GM12875 (cell line): ENCODE measurements around the gene YTHDF2.
"Not testable (repeated sequence)": the region's sequence is repeated elsewhere in the genome, so short reads cannot be mapped to it uniquely, and the experiment has no call there.

ENCODE experiments used
- H3K4me3 ChIP-seq: one replicate; pipeline ENCODE4 v1.5.1; 2011; ENCODE audit warnings: low read depth, low read length, control low read depth
- TF ChIP-seq, protein P1 (sequence below): IDR thresholded peaks from 2 replicates; pipeline ENCODE4 v1.5.1; 2011; ENCODE audit warnings: low read depth, mild to moderate bottlenecking, control low read depth, inconsistent platforms, low read length, moderate library complexity, borderline replicate concordance; ENCODE audit not compliant: insufficient read depth

Gene YTHDF2

DNA sequence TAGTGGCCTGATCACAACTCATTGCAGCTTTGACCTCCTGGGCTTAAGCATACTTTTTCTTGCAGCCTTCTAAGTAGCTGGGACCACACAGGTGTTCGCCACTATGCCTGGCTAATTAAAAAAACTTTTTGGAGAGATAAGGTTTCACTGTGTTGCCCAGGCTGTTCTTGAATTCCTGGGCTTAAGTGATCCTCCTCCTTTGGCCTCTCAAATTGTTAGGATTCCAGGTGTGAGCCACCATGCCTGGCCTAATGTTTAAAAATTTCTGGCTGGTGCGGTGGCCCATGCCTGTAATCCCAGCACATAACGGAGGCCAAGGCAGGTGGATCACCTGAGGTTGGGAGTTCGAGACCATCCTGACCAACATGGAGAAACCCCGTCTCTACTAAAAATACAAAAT, 24.4 kb downstream of the YTHDF2 start:
- H3K4me3 ChIP-seq, result no peak overlapping the region
- TF ChIP-seq, protein P1, sequence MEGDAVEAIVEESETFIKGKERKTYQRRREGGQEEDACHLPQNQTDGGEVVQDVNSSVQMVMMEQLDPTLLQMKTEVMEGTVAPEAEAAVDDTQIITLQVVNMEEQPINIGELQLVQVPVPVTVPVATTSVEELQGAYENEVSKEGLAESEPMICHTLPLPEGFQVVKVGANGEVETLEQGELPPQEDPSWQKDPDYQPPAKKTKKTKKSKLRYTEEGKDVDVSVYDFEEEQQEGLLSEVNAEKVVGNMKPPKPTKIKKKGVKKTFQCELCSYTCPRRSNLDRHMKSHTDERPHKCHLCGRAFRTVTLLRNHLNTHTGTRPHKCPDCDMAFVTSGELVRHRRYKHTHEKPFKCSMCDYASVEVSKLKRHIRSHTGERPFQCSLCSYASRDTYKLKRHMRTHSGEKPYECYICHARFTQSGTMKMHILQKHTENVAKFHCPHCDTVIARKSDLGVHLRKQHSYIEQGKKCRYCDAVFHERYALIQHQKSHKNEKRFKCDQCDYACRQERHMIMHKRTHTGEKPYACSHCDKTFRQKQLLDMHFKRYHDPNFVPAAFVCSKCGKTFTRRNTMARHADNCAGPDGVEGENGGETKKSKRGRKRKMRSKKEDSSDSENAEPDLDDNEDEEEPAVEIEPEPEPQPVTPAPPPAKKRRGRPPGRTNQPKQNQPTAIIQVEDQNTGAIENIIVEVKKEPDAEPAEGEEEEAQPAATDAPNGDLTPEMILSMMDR, result no peak

DNA sequence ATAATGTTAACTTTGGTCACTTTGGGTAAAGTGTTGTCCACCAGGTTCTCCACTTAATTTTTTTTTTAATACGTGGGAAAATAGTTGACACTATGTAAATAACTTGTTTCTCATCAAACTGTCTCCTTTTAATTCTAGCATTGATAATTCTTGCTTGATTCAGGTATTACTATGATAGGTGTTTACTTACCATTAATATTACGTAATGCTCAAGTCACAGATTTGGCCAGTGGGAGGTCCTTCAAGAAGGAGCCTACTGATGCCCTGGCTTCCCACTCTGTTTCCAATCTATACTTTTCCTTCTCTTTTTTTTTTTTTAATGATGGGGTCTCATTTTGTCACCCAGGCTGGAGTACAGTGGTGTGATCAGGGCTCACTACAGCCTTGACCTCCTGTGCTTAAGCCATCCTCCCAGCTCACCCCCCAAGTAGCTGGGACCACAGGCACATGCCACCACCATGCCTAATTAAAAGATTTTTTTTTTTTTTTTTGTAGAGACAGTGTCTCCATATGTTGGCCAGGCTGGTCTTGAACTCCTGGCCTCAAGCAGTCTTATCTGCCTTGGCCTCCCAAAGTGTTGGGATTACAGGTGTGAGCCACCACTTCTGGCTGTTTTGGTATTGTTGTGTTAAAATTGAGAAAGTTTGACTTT, 29.9 kb downstream of the YTHDF2 start:
- no peak overlapping the region for H3K4me3 ChIP-seq
- TF ChIP-seq, protein P1, result no peak

DNA sequence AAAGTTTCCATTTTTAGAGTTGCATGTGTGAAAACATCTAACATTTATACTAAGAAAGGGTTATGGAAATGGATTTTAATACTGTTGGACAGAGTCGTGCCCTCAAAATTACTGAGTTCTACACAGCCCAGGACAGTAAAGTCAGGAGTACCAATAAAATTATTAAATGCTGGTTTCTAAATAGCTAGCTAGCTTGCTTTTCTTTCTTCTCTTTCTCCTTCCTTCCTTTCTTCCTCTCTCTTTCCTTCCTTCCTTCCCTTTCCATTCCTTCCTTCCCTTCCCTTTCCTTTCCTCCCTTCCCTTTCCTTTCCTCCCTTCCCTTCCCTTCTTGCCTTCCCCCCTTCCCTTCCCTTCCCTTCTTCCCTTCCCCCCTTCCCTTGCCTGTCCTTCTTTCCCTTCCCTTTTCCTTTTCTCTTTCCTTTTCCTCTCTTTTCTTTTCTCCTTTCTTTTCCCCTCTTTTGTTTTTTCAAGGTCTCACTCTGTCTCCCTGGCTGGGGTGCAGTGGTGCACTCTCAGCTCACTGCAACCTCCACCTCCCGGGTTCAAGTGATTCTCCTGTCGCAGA, 33.9 kb downstream of the YTHDF2 start:
- no peak overlapping the region for H3K4me3 ChIP-seq
- TF ChIP-seq, protein P1, result no peak

DNA sequence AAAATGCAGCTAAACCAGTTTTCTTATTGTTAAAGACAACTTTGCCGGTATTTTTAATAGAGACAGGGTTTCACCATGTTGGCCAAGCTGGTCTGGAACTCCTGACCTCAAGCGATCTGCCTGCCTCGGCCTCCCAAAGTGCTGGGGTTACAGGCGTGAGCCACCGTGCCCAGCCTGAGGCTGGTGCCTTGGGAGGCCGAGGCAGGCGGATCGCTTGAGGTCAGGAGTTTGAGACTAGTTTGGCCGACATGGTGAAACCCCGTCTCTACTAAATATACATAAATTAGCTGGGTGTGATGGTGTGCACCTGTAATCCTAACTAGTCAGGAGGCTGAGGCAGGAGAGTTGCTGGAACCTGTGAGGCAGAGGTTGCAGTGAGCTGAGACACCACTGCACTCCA, 35.2 kb downstream of the YTHDF2 start:
- not testable (repeated sequence) for H3K4me3 ChIP-seq

DNA sequence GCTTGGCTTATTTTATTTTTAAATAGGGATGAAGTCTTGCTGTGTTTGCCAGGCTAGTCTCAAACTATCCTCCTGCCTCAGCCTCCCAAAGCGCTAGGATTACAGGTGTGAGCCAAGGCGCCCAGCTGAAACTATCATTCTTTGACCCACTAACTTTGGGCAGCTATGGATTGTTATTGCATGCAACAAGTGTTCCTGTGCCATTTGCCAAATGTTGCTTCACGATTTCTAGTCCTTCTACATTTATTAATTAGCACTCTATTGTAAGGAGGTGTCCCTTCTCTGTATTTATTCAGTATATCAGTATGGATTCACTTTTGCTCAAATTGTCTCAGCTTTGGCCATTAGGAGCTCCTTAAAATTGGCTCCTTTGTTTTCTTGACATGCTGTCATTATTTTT, 36.4 kb downstream of the YTHDF2 start:
- no peak overlapping the region for H3K4me3 ChIP-seq
- TF ChIP-seq, protein P1, result no peak

DNA sequence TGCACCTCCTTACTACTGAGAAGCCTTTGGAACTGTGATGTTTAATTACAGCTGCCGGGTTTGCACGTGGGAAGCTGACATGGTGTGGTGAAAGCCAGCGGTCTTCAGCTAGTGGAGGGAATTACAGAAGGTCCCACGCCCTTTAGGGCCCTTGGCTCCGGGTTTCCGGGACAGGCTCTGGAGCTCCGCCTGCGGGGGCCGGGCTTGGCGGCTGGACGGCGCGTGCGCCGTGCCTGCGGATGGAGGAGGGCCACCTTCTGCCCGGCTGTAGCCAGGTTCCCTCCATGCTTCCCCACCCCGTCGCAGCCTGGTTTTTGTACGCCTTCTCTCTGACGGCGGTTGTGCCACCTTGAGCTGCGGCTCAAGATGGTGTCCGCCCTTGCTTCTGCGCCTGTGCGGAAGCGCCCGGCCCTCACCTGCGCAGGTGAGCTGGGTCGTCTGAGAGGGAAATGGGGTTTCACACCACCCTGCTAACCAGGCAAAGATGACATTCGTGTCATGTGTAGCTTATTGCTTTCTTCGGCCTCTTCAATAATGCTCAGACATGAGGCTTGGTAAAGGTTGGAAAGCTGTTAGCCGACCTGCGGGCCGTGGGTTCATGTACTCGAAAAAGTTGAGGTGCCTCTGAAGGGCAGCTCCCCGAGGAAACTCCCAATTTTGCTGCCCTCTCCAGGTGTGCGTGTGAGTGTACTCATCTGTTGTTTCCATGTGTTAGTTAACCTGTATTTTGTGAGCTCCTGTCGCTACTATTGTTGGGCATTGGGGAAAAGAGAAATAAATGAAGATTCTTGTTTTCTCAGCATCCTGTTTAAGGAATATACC, 38.6 kb downstream of the YTHDF2 start:
- H3K4me3 ChIP-seq, result no peak overlapping the region
- TF ChIP-seq, protein P1, result no peak

DNA sequence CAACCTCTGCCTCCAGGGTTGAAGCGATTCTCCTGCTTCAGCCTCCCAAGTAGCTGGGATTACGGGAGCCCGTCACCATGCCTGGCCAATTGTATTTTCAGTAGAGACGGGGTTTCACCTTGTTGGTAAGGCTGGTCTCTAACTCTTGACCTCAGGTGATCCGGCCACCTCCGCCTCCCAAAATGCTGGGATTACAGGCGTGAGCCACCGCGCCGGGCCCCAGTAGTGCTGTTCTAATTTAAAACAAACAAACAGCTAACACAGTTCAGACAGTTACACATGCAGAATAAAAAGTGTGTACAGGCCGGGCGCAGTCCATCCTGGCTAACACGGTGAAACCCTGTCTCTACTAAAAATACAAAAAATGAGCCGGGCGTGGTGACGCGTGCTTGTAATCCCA, 39.6 kb downstream of the YTHDF2 start:
- no peak overlapping the region for H3K4me3 ChIP-seq
- TF ChIP-seq, protein P1, result no peak
